Activated CD8-positive, alpha-beta T cell treated with anti-CD3 and anti-CD28 coated beads for 36 hours (primary cell): ENCODE results near the gene CRTC2. TPM values are rescaled to one million over a fixed set of nuclear protein-coding genes. Genes with fewer than 3 reads are reported as not detected.
"Not testable (repeated sequence)": the region's sequence is repeated elsewhere in the genome, so short reads cannot be mapped to it uniquely, and the experiment has no call there.

Source experiments
- ATAC-seq: fragments of 200-7000 bp; cut with Tn5 transposase; one replicate; pipeline ENCODE4 v1.10.0; 2021; ENCODE audit warnings: mild to moderate bottlenecking, moderate library complexity
- CTCF ChIA-PET: fragments of 350-600 bp; sonication (Branson Sonifier 250); formaldehyde crosslinking; loops from one replicate; lab custom pipeline; 2021; ENCODE audit warnings: antibody characterized with exemption; lab: Charles Lee
- POLR2A ChIA-PET: fragments of 350-600 bp; sonication (Branson Sonifier 250); formaldehyde crosslinking; loops from one replicate; lab custom pipeline; 2021; ENCODE audit warnings: antibody characterized with exemption; lab: Charles Lee
- DNase-seq: peaks from one replicate; pipeline ENCODE4 v3.0.0-alpha.2; 2020
- H3K27ac Mint-ChIP-seq: one replicate; pipeline ENCODE4 v1.8.0; 2021; ENCODE audit warnings: mild to moderate bottlenecking, mixed read lengths
- H3K27me3 Mint-ChIP-seq: one replicate; pipeline ENCODE4 v1.8.0; 2021; ENCODE audit warnings: mixed read lengths
- H3K36me3 Mint-ChIP-seq: one replicate; pipeline ENCODE4 v1.8.0; 2021; ENCODE audit warnings: low read depth, mixed read lengths
- H3K4me1 Mint-ChIP-seq: one replicate; pipeline ENCODE4 v1.8.0; 2021; ENCODE audit warnings: low read depth, mixed read lengths
- H3K4me3 Mint-ChIP-seq: one replicate; pipeline ENCODE4 v1.8.0; 2021; ENCODE audit warnings: mild to moderate bottlenecking, moderate library complexity, mixed read lengths
- H3K9me3 Mint-ChIP-seq: one replicate; pipeline ENCODE4 v1.8.0; 2021; ENCODE audit warnings: mixed read lengths
- CTCF ChIP-seq: fragments of 200-600 bp; IDR thresholded peaks from one replicate; pipeline ENCODE4 v1.8.0; 2022; ENCODE audit warnings: antibody characterized with exemption, mild to moderate bottlenecking
- intact Hi-C: fragments of 100-400 bp; cut with micrococcal nuclease; formaldehyde crosslinking; loops from one replicate; pipeline ENCODE4 v1.10.0; 2022
- total RNA-seq, 2 experiments: library from RNA; stranded (reverse); gene quantifications; one replicate each; pipeline ENCODE4 v1.2.3, GENCODE V29; 2021

The CRTC2 gene
- total RNA-seq, 2 experiments from 2014 or later: 67.3 to 71.8 TPM

GRCh38 chr1:153984123-153984894, 25.9 kb upstream of the CRTC2 start:
- no peak for TF ChIP-seq CTCF
- peaks cover 13% of the 10 kb centered on the region for H3K36me3 Mint-ChIP-seq
- H3K9me3 Mint-ChIP-seq: no peaks in the 10 kb centered on the region
- no peak overlapping the region for H3K27ac Mint-ChIP-seq
- no peak for ATAC-seq
- intact Hi-C loops: no loop called here
- H3K27me3 Mint-ChIP-seq: no peaks in the 10 kb centered on the region
- H3K4me1 Mint-ChIP-seq: peaks cover 27% of the 10 kb centered on the region
- ChIA-PET CTCF (interaction anchor here (1.0 to 5.1 kb wide), 8 partner anchors 9 to 186 kb away, joined by 3 to 73 read pairs (median 30); partner anchors contain the start of genes CREB3L4, DENND4B, JTB and SLC39A1), POLR2A (interaction anchor here (1.2 to 12.7 kb wide), 4 partner anchors 12 to 321 kb away, joined by 3 to 237 read pairs (median 4); partner anchors contain the start of genes CREB3L4 and JTB)
- DNase-seq: no peak
- peak overlapping the region; percentile 1 for H3K4me3 Mint-ChIP-seq

- CTCF ChIA-PET, ATAC-seq, H3K4me3 Mint-ChIP-seq, H3K9me3 Mint-ChIP-seq, H3K27ac Mint-ChIP-seq, intact Hi-C loops, H3K27me3 Mint-ChIP-seq, DNase-seq: not testable (repeated sequence)
- Mint-ChIP-seq H3K4me1 (peaks cover 30% of the 10 kb centered on the region), H3K36me3 (peaks cover 23% of the 10 kb centered on the region)
- POLR2A ChIA-PET: interaction anchor here (1.1 to 1.4 kb wide), 3 partner anchors 9 to 37 kb away, joined by 3 to 5 read pairs (median 5); partner anchors contain the start of genes CREB3L4 and RPS27
These were observed 23.3 kb upstream of the CRTC2 start for GRCh38 chr1:153981735-153982134.

DNA sequence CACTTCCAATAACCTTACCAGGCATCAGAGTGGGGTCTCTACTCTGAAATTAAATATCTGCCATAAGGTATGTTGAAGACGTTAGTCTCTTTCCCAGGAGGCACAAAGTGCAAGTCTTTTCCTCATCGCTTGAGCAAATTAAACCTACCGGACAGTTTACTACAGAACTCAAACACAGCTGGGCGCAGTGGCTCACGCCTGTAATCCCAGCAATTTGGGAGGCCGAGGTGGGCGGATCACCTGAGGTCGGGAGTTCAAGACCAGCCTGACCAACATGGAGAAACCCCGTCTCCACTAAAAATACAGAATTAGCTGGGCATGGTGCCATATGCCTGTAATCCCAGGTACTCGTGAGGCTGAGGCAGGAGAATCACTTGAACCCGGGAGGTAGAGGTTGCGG, 20.7 kb upstream of the CRTC2 start:
- ChIA-PET CTCF (interaction anchor here (5.1 kb wide), 1 partner anchor 12 kb away, joined by 35 read pairs; the partner anchor contains the start of gene CREB3L4), POLR2A (interaction anchor here (1.0 to 13.9 kb wide), 8 partner anchors 10 to 243 kb away, joined by 3 to 237 read pairs (median 22); partner anchors contain the start of genes CREB3L4, CRTC2, GATAD2B and RAB13)
- Mint-ChIP-seq H3K4me3 (peak overlapping the region; percentile 99), H3K27ac (peak overlapping the region; percentile 95), H3K36me3 (peaks cover 45% of the 10 kb centered on the region), H3K4me1 (peaks cover 22% of the 10 kb centered on the region)
- DNase-seq, intact Hi-C loops, ATAC-seq, H3K9me3 Mint-ChIP-seq, H3K27me3 Mint-ChIP-seq: not testable (repeated sequence)

DNA sequence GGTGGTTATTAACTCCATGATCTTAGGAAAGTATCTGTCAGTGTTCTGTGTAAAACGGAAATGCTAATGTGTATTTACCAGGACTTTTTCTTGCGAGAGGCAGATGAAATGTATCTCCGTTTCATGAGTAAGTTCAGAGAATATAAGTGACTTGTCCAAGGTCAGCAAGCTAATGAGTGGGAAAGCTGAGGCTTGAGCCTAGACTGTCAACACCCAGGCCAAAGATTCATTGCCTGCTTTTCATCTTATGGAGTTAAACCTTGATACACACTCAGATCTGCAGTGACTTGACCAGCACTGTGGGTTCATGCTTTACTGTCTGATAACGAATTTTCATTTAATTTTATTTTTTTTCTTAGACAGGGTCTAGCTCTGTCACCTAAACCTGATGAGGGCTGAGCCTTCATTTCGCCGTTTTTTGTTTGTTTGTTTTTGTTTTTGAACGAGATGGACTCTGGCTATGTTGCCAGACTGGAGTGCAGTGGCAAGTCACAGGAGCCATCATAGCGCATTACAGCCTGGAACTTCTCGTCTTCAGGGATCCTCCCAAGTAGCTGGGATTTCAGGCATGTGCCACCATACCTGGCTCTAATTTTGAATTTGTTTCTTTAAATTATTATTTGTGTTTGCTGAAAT, 20.0 kb upstream of the CRTC2 start:
- Mint-ChIP-seq H3K4me3 (peak overlapping the region; percentile 99), H3K27me3 (no peaks in the 10 kb centered on the region), H3K9me3 (no peaks in the 10 kb centered on the region), H3K36me3 (peaks cover 48% of the 10 kb centered on the region), H3K4me1 (peaks cover 25% of the 10 kb centered on the region), H3K27ac (peak overlapping the region; percentile 95)
- DNase-seq: no peak
- POLR2A ChIA-PET: interaction anchor here (1.0 to 13.9 kb wide), 12 partner anchors 11 to 250 kb away, joined by 3 to 237 read pairs (median 6); partner anchors contain the start of genes CREB3L4, CRTC2, DENND4B and GATAD2B
- CTCF ChIA-PET: interaction anchor here (0.7 to 7.1 kb wide), 7 partner anchors 7 to 294 kb away, joined by 3 to 73 read pairs (median 7); partner anchors contain the start of genes CREB3L4, DENND4B, GATAD2B and HAX1
- no peak for ATAC-seq
- intact Hi-C loops: no loop called here
- TF ChIP-seq CTCF: no peak

DNA sequence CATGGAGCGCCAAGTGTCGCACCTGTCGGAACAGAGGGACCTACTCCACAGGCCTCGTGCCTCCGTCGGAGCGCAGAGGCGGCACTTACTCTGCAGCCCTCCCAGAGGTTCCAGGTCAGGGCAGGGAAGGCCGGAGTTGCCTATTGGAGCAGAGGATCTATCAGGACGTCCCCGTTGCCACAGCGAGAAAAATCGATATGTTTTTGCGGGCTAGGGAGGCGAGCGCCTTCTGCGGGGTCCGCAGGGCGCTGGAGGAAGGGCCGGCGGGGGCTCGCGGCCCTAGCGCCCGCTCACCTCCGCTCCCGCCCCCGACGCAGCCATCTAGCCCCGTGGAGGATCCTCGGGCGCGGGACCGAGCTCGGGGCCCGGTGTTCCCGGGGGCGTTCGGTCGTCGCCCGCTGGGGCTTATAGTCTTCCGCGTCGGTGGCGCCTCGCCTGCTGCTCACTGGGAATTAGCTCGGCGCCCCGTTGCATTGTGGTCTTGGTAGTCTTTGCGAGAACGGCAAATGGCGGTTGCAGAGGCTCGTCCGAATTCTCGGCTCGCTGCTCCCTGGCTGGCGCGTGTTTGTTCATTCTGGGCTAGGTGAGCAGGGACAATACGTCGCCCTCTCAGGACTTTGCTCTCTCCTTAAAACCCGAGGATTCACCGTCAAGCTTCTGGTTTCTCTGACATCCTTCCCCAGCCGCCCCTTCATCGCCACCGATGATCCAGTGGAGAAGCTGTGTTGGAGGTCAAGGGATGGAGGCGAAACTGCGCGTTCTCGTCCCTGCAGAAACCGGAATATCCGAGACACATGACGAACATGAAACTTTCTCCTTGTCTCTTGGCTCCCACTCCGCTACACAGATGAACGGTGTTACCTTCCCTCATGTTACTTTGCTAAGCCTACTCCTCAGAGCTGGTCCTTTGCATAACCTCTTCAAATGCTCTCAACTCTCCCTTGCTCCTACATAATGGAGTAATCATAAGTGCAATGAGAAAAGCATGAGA, 19.1 kb upstream of the CRTC2 start, which contains the start of gene JTB:
Gene JTB, minus strand, starts transcription at position 425 of the 991 bp plus-strand sequence. Its CDS starts 422 bp downstream, at position 3.
- DNase-seq (peak; percentile 94), ATAC-seq (peak; percentile 96)
- peak within 1 kb of the TSS; percentile 98 for H3K27ac Mint-ChIP-seq
- peaks cover 28% of the 10 kb centered on the region for H3K4me1 Mint-ChIP-seq
- no peak for TF ChIP-seq CTCF
- peaks cover 52% of the 10 kb centered on the region for H3K36me3 Mint-ChIP-seq
- intact Hi-C loops: no loop called here
- ChIA-PET POLR2A (interaction anchor here (0.6 to 13.9 kb wide), 15 partner anchors 12 to 251 kb away, joined by 3 to 237 read pairs (median 4); partner anchors contain the start of genes CREB3L4, CRTC2, DENND4B and GATAD2B), CTCF (interaction anchor here (0.7 to 7.1 kb wide), 11 partner anchors 8 to 295 kb away, joined by 3 to 73 read pairs (median 3); partner anchors contain the start of genes CREB3L4, DENND4B, GATAD2B and HAX1)
- H3K4me3 Mint-ChIP-seq: peak within 1 kb of the TSS; percentile 99
- H3K27me3 Mint-ChIP-seq: no peaks in the 10 kb centered on the region
- H3K9me3 Mint-ChIP-seq: no peaks in the 10 kb centered on the region
